ENCODE measurements around the gene RPE. TPM values are rescaled to one million over a fixed set of nuclear protein-coding genes. Genes with fewer than 3 reads are reported as not detected.

The RPE gene
- total RNA-seq, 1 experiment from 2014 or later, result 94.9 TPM

DNA sequence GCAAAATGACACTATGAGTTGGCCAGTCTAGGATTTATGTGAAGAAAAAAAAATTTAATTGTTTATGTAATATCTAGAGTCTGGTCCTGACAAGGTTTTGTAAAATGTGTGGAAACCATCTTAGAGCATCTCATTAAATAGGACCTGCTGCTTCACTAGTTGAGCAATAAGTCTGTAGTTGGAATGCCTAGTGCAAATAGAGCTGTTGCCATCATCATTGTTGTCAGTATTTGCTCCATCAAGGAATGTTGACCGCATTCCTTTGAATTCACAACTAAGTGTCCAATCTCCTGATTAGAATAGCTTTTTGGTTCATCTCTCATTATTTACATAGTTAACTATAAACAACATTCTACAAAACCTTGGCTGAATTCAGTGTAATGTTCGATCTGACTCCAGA, 32.2 kb upstream of the RPE start:
- Mint-ChIP-seq H3K9me3 (ENCODE audit: low read depth, unreplicated experiment) (no peaks in the 10 kb centered on the region), H3K4me3 (ENCODE audit: low read depth, unreplicated experiment) (no peak overlapping the region), H3K27ac (ENCODE audit: unreplicated experiment) (no peak overlapping the region), H3K4me1 (ENCODE audit: low read depth, unreplicated experiment) (no peaks in the 10 kb centered on the region), H3K36me3 (ENCODE audit: insufficient read depth, unreplicated experiment) (no peaks in the 10 kb centered on the region), H3K27me3 (ENCODE audit: unreplicated experiment) (no peaks in the 10 kb centered on the region)
- TF ChIP-seq, protein P1, sequence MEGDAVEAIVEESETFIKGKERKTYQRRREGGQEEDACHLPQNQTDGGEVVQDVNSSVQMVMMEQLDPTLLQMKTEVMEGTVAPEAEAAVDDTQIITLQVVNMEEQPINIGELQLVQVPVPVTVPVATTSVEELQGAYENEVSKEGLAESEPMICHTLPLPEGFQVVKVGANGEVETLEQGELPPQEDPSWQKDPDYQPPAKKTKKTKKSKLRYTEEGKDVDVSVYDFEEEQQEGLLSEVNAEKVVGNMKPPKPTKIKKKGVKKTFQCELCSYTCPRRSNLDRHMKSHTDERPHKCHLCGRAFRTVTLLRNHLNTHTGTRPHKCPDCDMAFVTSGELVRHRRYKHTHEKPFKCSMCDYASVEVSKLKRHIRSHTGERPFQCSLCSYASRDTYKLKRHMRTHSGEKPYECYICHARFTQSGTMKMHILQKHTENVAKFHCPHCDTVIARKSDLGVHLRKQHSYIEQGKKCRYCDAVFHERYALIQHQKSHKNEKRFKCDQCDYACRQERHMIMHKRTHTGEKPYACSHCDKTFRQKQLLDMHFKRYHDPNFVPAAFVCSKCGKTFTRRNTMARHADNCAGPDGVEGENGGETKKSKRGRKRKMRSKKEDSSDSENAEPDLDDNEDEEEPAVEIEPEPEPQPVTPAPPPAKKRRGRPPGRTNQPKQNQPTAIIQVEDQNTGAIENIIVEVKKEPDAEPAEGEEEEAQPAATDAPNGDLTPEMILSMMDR (IDR thresholded peaks at IDR 0.05; ENCODE audit: unreplicated experiment), result no peak
- BruUV-seq (replicated peaks), result no TSS peak
- CTCF ChIA-PET, result no interaction called here
- intact Hi-C loops (cut with micrococcal nuclease; ENCODE audit: unreplicated experiment), result no loop called here
- no peak for DNase-seq

DNA sequence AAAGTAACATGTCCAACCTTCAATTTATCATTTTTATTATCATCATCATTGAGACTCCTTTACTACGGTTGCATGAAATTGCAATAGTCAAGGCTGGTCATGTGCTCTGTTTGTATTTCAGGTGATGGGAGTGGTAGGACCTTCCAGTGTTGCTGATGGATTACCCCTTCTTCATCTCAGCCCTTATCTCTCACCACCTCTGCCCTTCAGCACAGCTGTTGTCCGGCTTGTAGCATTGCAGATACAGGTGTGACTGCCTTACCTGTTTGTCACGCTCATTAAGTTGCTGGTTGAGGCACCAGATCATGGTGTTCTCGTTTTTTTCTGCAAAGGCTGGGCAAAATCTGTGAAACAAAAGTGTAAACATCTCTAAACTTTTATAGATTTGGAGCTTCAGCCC, 31.7 kb upstream of the RPE start:
- no peak for DNase-seq
- Mint-ChIP-seq H3K27me3 (ENCODE audit: unreplicated experiment) (no peaks in the 10 kb centered on the region), H3K36me3 (ENCODE audit: insufficient read depth, unreplicated experiment) (no peaks in the 10 kb centered on the region), H3K4me3 (ENCODE audit: low read depth, unreplicated experiment) (no peak overlapping the region), H3K27ac (ENCODE audit: unreplicated experiment) (no peak overlapping the region), H3K4me1 (ENCODE audit: low read depth, unreplicated experiment) (no peaks in the 10 kb centered on the region), H3K9me3 (ENCODE audit: low read depth, unreplicated experiment) (no peaks in the 10 kb centered on the region)
- CTCF ChIA-PET, result interaction anchor here (0.7 kb wide), 1 partner anchor 640 kb away, joined by 3 read pairs; no protein-coding TSS in a partner anchor
- intact Hi-C loops (cut with micrococcal nuclease; ENCODE audit: unreplicated experiment), result no loop called here
- BruUV-seq (replicated peaks), result no TSS peak
- TF ChIP-seq, protein P1 (IDR thresholded peaks at IDR 0.05; ENCODE audit: unreplicated experiment), result no peak

DNA sequence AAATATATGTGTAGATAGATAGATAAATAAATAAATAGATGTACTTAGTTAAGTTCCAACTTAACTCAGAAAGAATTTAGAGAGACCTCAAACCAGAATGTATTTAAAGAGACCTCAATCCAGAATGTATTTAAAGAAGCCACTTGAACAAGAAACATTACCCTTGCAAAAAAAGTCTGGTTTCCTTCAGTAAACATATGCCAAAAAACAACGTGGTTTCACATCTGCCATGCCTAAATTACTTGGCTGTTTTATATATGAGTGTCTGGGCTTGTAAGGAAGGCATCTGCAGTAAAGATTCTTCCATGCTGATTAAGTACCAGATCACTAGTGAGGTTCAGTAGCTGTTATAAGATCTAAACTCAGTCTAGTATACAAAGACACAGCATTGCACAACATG, 29.1 kb upstream of the RPE start:
- BruUV-seq (replicated peaks), result no TSS peak
- TF ChIP-seq, protein P1 (IDR thresholded peaks at IDR 0.05; ENCODE audit: unreplicated experiment), result no peak
- Mint-ChIP-seq H3K27me3 (ENCODE audit: unreplicated experiment) (no peaks in the 10 kb centered on the region), H3K4me1 (ENCODE audit: low read depth, unreplicated experiment) (no peaks in the 10 kb centered on the region), H3K4me3 (ENCODE audit: low read depth, unreplicated experiment) (no peak overlapping the region), H3K9me3 (ENCODE audit: low read depth, unreplicated experiment) (no peaks in the 10 kb centered on the region), H3K36me3 (ENCODE audit: insufficient read depth, unreplicated experiment) (no peaks in the 10 kb centered on the region), H3K27ac (ENCODE audit: unreplicated experiment) (no peak overlapping the region)
- CTCF ChIA-PET, result no interaction called here
- intact Hi-C loops (cut with micrococcal nuclease; ENCODE audit: unreplicated experiment), result no loop called here
- no peak for DNase-seq

DNA sequence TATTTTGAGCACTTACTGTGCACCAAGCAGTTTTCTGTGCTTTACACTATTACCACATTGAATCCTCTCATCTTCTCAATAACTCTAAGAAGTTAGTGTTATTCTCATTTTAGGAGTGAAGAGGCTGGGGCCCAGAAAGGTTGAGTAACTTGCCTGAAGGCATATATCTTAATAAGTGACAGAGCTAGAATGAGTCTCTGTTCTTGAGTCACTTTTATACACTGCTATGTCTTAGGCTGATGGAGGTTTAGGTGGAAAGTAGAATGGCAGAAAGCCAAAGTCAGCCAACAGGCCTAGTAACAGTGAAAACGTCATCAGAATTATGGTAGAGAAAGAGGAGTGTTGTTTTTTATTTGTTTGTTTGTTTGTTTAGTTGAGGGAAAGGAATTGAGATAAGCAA, 27.9 kb upstream of the RPE start:
- no peaks in the 10 kb centered on the region for H3K36me3 Mint-ChIP-seq (ENCODE audit: insufficient read depth, unreplicated experiment)
- TF ChIP-seq, protein P1 (IDR thresholded peaks at IDR 0.05; ENCODE audit: unreplicated experiment), result no peak
- H3K27ac Mint-ChIP-seq (ENCODE audit: unreplicated experiment), result no peak overlapping the region
- no TSS peak for BruUV-seq (replicated peaks)
- no peaks in the 10 kb centered on the region for H3K27me3 Mint-ChIP-seq (ENCODE audit: unreplicated experiment)
- H3K4me3 Mint-ChIP-seq (ENCODE audit: low read depth, unreplicated experiment), result no peak overlapping the region
- no peaks in the 10 kb centered on the region for H3K4me1 Mint-ChIP-seq (ENCODE audit: low read depth, unreplicated experiment)
- intact Hi-C loops (cut with micrococcal nuclease; ENCODE audit: unreplicated experiment), result no loop called here
- CTCF ChIA-PET, result no interaction called here
- no peaks in the 10 kb centered on the region for H3K9me3 Mint-ChIP-seq (ENCODE audit: low read depth, unreplicated experiment)
- no peak for DNase-seq

Data from Calu3 (cell line).